A549 (cell line): ENCODE data around the gene PCDH9.

Source experiments
- CHD4 ChIP-seq: fragments of 200-600 bp; sonication (generic); IDR thresholded peaks from 2 replicates; pipeline ENCODE4 v1.6.1; 2016; ENCODE audit warnings: antibody characterized with exemption, mild to moderate bottlenecking, borderline replicate concordance
- EP300 ChIP-seq, 2 experiments: fragments of >200 bp; sonication (Bioruptor Twin); formaldehyde crosslinking; IDR thresholded peaks; 2 replicates in 1 of 2; 3 replicates in 1 of 2; pipeline ENCODE4 v1.6.1; 2016 to 2017
- HDAC2 ChIP-seq: fragments of 200-600 bp; sonication (generic); IDR thresholded peaks from 2 replicates; pipeline ENCODE4 v1.6.1; 2016
- HOXB13 ChIP-seq: fragments of 250-450 bp; sonication (Bioruptor Pico); IDR thresholded peaks from 2 replicates; pipeline ENCODE4 v1.5.0; 2020; ENCODE audit warnings: low read depth, mild to moderate bottlenecking, moderate library complexity
- JUN ChIP-seq, 2 experiments: fragments of >200 bp; sonication (Bioruptor Twin); formaldehyde crosslinking; IDR thresholded peaks; 2 replicates in 1 of 2; 3 replicates in 1 of 2; pipeline ENCODE4 v1.6.1; 2016 to 2017
- KDM1A ChIP-seq: fragments of 200-600 bp; sonication (generic); IDR thresholded peaks from 2 replicates; pipeline ENCODE4 v1.6.1; 2016; ENCODE audit warnings: low read depth, mild to moderate bottlenecking
- POLR2A ChIP-seq: IDR thresholded peaks from 2 replicates; pipeline ENCODE4 v1.6.1; 2012; ENCODE audit warnings: mild to moderate bottlenecking, low read length
- RCOR1 ChIP-seq: fragments of 150-350 bp; IDR thresholded peaks from 2 replicates; pipeline ENCODE4 v1.6.1; 2014; ENCODE audit warnings: antibody characterized with exemption, low read length, low read depth
- SMC3 ChIP-seq: fragments of >200 bp; sonication (Bioruptor Twin); formaldehyde crosslinking; IDR thresholded peaks from 3 replicates; pipeline ENCODE4 v1.6.1; 2018; ENCODE audit warnings: inconsistent platforms
- ZFP36 ChIP-seq: fragments of 450-650 bp; IDR thresholded peaks from 2 replicates; pipeline ENCODE4 v1.6.1; 2014; ENCODE audit warnings: borderline replicate concordance; ENCODE audit not compliant: partially characterized antibody
- ZNF302 ChIP-seq: fragments of 250-450 bp; sonication (Bioruptor Pico); IDR thresholded peaks from 2 replicates; pipeline ENCODE4 v1.9.0; 2021; ENCODE audit warnings: inconsistent platforms, mild to moderate bottlenecking, moderate library complexity
- TF ChIP-seq, protein P1 (sequence below): fragments of >200 bp; sonication (Bioruptor Twin); formaldehyde crosslinking; IDR thresholded peaks from 3 replicates; pipeline ENCODE4 v1.5.1; 2016
- TF ChIP-seq, protein P2 (sequence below): IDR thresholded peaks from 2 replicates; pipeline ENCODE4 v1.6.1; 2012
- TF ChIP-seq, protein P3 (sequence below): fragments of >200 bp; sonication (Bioruptor Twin); formaldehyde crosslinking; IDR thresholded peaks from 2 replicates; pipeline ENCODE4 v1.6.1; 2016

- TF ChIP-seq ZNF302 (CRISPR knock-in tag) (no peak), EP300 (IDR thresholded peaks at IDR 0.05) (no peak), KDM1A (no peak), JUN (IDR thresholded peaks at IDR 0.05) (no peak), HDAC2 (no peak), POLR2A (no peak), SMC3 (no peak), HOXB13 (no peak), ZFP36 (no peak), RCOR1 (no peak), CHD4 (no peak)
- TF ChIP-seq, protein P1, sequence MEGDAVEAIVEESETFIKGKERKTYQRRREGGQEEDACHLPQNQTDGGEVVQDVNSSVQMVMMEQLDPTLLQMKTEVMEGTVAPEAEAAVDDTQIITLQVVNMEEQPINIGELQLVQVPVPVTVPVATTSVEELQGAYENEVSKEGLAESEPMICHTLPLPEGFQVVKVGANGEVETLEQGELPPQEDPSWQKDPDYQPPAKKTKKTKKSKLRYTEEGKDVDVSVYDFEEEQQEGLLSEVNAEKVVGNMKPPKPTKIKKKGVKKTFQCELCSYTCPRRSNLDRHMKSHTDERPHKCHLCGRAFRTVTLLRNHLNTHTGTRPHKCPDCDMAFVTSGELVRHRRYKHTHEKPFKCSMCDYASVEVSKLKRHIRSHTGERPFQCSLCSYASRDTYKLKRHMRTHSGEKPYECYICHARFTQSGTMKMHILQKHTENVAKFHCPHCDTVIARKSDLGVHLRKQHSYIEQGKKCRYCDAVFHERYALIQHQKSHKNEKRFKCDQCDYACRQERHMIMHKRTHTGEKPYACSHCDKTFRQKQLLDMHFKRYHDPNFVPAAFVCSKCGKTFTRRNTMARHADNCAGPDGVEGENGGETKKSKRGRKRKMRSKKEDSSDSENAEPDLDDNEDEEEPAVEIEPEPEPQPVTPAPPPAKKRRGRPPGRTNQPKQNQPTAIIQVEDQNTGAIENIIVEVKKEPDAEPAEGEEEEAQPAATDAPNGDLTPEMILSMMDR: no peak
- TF ChIP-seq, protein P2, sequence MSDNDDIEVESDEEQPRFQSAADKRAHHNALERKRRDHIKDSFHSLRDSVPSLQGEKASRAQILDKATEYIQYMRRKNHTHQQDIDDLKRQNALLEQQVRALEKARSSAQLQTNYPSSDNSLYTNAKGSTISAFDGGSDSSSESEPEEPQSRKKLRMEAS: no peak
- TF ChIP-seq, protein P3, sequence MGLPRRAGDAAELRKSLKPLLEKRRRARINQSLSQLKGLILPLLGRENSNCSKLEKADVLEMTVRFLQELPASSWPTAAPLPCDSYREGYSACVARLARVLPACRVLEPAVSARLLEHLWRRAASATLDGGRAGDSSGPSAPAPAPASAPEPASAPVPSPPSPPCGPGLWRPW: no peak
These were observed 408.6 kb downstream of the PCDH9 start for GRCh38 chr13:66821551-66821950.
